Effector memory CD8-positive, alpha-beta T cell (primary cell): ENCODE results near the gene SPEF1.
"Not testable (repeated sequence)": the region's sequence is repeated elsewhere in the genome, so short reads cannot be mapped to it uniquely, and the experiment has no call there.

Source experiments
- ATAC-seq: fragments of 150-1000 bp; cut with Tn5 transposase; replicated peaks from 2 replicates; pipeline ENCODE4 v1.10.0; 2021; ENCODE audit warnings: mild to moderate bottlenecking, moderate library complexity
- DNase-seq, 3 experiments: peaks; one replicate each; pipeline ENCODE4 v3.0.0; 2021
- H3K27ac Mint-ChIP-seq, 2 donors: one replicate each; pipeline ENCODE4 v1.8.0; 2022; ENCODE audit warnings: mild to moderate bottlenecking in 2 of 2, mixed read lengths in 2 of 2, moderate library complexity in 2 of 2
- H3K27me3 Mint-ChIP-seq, 2 donors: one replicate each; pipeline ENCODE4 v1.8.0; 2022; ENCODE audit warnings: mixed read lengths in 2 of 2
- H3K36me3 Mint-ChIP-seq: one replicate; pipeline ENCODE4 v1.8.0; 2022; ENCODE audit warnings: mild to moderate bottlenecking, moderate library complexity, mixed read lengths; ENCODE audit not compliant: insufficient read depth
- H3K4me1 Mint-ChIP-seq, 2 donors: one replicate each; pipeline ENCODE4 v1.8.0; 2022; ENCODE audit warnings: low read depth in 2 of 2, mixed read lengths in 2 of 2
- H3K4me3 Mint-ChIP-seq, 2 donors: one replicate each; pipeline ENCODE4 v1.8.0; 2022; ENCODE audit warnings: mild to moderate bottlenecking in 2 of 2, mixed read lengths in 2 of 2, moderate library complexity in 2 of 2
- H3K9me3 Mint-ChIP-seq, 2 donors: one replicate each; pipeline ENCODE4 v1.8.0; 2022; ENCODE audit warnings: mixed read lengths in 2 of 2

The SPEF1 gene

DNA sequence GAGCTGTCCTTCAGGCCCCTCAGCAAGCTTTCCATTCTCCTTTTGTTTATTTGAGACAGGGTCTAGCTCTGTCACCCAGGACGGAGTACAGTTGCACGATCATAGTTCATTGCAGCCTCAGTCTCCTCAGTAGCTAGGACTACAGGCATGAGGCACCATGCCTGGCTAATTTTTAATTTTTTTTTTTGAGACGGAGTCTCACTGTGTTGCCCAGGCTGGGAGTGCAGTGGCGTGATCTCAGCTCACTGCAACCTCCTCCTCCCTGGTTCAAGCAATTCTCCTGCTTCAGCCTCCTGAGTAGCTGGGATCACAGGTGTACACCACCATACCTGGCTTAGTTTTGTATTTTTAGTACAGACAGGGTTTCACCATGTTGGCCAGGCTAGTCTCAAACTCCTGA is 8.0 kb upstream of the SPEF1 start:
- not testable (repeated sequence) for DNase-seq, H3K4me3 Mint-ChIP-seq, H3K27me3 Mint-ChIP-seq, ATAC-seq, H3K9me3 Mint-ChIP-seq
- H3K4me1 Mint-ChIP-seq, result peaks cover 21 to 26% of the 10 kb centered on the region in 2 donors
- peak overlapping the region in 1 of 2 donors; percentile 90 for H3K27ac Mint-ChIP-seq
- H3K36me3 Mint-ChIP-seq, result peaks cover 19% of the 10 kb centered on the region

DNA sequence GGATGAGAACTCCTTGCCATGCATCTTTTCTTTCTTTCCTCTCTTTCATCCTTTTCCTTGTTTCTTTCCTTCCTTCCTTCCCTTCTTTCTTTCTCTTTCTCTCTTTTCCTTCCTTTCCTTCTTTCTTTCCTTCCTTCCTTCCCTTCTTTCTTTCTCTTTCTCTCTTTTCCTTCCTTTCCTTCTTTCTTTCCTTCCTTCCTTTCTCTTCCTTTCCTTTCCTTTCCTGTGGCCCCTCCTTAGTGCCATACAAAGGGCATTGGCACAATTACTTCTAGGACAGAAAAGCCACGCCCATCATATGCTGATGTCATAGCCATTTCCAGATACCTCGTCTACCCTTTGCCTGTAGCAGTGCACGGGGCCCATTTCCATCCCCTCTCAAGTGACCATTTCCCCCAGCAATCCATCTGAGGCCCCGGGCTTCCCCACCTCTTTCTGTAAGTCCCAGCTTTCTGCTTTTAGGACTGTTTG is 7.5 kb upstream of the SPEF1 start:
- H3K4me3 Mint-ChIP-seq, result no peak overlapping the region
- H3K4me1 Mint-ChIP-seq, result peaks cover 24 to 28% of the 10 kb centered on the region in 2 donors
- ATAC-seq (no peak), DNase-seq (no peak)
- no peaks in the 10 kb centered on the region for H3K9me3 Mint-ChIP-seq
- peaks cover 19% of the 10 kb centered on the region for H3K36me3 Mint-ChIP-seq
- no peaks in the 10 kb centered on the region for H3K27me3 Mint-ChIP-seq
- H3K27ac Mint-ChIP-seq, result peak overlapping the region in 1 of 2 donors; percentile 90

DNA sequence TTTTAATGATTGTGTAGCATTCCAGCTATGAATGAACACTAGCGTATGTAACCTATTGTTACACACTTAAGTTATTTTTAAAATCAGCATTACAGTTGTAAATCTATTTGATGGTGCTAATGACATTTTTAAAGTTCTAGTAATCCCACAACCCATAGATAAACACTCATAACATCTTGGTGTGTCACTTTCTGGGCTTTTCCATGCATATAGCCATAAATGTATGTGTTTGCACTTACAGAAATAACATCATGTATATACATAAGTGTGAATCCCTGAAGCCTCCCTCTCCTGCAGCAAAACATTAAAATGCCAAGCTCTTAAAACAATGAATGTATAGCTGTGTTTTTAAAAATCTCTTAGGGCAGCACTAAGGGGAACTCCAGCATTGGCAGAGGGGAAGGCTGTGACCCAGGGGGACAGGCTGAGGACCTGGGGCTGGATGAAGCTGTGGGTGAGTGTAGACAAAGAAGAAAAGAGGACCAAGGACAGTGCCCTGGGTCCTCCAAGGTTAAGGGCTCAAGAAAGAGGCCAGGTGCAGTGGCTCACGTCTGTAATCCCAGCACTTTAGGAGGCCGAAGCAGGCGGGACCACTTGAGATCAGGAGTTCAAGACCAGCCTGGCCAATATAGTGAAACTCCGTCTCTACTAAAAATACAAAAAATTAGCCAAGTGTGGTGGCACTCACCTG is 6.2 kb upstream of the SPEF1 start:
- peaks cover 19% of the 10 kb centered on the region for H3K36me3 Mint-ChIP-seq
- H3K4me3 Mint-ChIP-seq, result peak overlapping the region; percentile 26 to 62
- no peak for ATAC-seq
- no peaks in the 10 kb centered on the region for H3K27me3 Mint-ChIP-seq
- H3K4me1 Mint-ChIP-seq, result peaks cover 27 to 32% of the 10 kb centered on the region in 2 donors
- no peaks in the 10 kb centered on the region for H3K9me3 Mint-ChIP-seq
- peak overlapping the region in 1 of 2 donors; percentile 23 for H3K27ac Mint-ChIP-seq
- DNase-seq, result no peak

DNA sequence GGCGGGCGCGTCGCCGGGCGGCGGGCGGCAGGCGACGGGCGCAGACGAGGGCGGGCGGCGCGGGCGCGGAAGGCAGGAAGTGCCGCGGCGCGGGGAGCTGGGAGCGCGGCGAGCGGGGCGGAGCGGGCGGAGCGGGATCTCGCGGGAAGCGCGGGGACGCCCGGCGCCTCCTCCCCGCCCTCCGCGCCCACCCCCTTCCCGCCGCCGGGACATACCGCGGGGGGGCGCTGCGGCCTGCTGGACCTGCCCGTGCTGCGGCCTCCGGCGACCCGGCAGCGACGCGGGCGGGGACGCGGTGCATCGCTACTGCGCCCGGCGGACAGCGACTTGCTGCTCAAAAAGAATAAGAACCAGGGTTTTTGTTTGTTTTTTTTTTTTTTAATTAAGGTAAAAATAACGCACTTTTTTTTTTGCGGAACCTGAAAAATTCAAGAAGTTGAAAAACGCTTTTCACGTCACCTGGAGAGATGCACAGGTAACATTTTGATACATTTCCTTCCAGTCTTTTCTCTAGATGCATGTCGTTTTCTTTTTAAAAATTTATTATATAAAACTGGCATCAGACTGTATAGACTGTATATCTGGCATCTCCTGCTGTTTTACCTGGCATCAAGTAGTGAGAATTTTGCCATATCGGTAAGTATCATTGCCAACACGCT is 5.5 kb upstream of the SPEF1 start, which contains the start of gene CENPB:
TSS of gene CENPB (minus strand) at position 76 of the 659 bp plus-strand sequence. CDS start 257 bp downstream, outside the sequence.
- H3K4me1 Mint-ChIP-seq, result peaks cover 29 to 35% of the 10 kb centered on the region in 2 donors
- peak within 1 kb of the TSS; percentile 70 to 80 for H3K4me3 Mint-ChIP-seq
- ATAC-seq (peak; percentile 91), DNase-seq (peak; percentile 88 to 93 (median 88))
- peak within 1 kb of the TSS in 1 of 2 donors; percentile 67 for H3K27ac Mint-ChIP-seq
- peaks cover 19% of the 10 kb centered on the region for H3K36me3 Mint-ChIP-seq
- no peaks in the 10 kb centered on the region for H3K27me3 Mint-ChIP-seq
- no peaks in the 10 kb centered on the region for H3K9me3 Mint-ChIP-seq

DNA sequence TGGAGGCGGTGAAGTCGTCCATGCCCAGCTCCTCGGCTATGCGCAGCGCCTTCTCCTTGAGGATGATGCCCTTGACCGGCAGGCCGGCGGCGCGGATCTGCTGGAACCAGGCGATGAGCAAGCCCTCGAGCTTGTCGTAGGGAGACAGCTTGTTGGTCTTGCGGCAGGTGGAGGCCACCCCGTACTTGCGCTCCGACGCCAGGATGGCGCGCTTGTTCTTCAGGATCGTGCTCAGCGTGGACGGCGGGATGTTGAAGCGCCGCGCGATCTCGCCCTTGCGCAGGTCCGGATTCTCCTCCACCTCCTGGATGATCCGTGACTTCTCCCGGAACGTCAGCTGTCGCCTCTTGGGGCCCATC is 4.9 kb upstream of the SPEF1 start:
- DNase-seq (peak in 1 of 3 experiments; percentile 32), ATAC-seq (peak; percentile 36)
- Mint-ChIP-seq H3K9me3 (no peaks in the 10 kb centered on the region), H3K27me3 (no peaks in the 10 kb centered on the region), H3K4me3 (peak overlapping the region; percentile 70 to 80), H3K27ac (peak overlapping the region in 1 of 2 donors; percentile 67), H3K4me1 (peaks cover 36 to 42% of the 10 kb centered on the region in 2 donors), H3K36me3 (peaks cover 19% of the 10 kb centered on the region)

DNA sequence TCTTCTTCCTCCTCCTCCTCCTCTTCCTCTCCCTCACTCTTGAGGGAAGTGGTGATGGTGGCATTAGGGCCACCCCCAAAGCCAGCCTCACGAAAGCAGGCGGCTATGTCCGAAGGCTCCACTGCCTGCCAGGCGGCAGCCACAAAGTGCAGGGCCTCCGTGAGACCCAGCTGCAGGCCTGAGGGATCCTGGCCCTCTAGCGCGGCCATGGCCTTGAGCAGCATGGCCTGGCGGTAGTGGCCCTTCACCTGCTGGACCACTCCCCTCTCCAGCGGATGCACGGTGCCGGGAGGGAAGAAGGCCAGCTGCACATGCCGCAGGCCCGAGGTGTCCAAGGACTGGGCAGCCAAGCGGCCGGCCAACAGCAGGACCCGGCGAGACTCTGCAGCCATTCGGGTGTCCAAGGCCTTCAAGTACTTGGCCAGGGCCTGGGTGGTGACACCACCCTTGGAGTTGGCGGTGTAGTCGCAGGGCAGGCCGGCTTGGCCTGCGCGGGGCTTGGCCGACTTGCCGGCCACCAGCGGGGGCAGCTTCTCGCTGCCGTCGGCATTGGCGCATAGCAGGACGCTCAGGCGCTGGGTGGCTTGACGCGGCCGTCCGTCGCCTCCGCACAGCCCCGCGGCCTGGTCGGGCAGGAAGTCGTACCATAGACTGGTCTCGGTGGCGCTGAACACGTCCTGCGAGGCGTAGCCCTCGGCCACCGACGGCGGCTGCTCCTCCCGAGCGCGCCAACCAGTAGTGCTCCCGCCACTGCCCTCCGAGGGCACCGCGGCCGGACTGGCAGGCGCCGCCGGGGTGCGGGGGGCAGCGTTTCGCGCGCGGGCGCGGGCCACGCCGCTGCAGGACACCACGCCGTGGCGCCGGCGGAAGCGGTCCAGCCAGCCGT is 4.2 kb upstream of the SPEF1 start:
- Mint-ChIP-seq H3K4me3 (peak overlapping the region; percentile 73 to 80), H3K36me3 (peaks cover 19% of the 10 kb centered on the region), H3K27ac (peak overlapping the region in 1 of 2 donors; percentile 67), H3K27me3 (no peaks in the 10 kb centered on the region), H3K4me1 (peaks cover 42 to 49% of the 10 kb centered on the region in 2 donors), H3K9me3 (no peaks in the 10 kb centered on the region)
- no peak for DNase-seq
- ATAC-seq, result no peak

DNA sequence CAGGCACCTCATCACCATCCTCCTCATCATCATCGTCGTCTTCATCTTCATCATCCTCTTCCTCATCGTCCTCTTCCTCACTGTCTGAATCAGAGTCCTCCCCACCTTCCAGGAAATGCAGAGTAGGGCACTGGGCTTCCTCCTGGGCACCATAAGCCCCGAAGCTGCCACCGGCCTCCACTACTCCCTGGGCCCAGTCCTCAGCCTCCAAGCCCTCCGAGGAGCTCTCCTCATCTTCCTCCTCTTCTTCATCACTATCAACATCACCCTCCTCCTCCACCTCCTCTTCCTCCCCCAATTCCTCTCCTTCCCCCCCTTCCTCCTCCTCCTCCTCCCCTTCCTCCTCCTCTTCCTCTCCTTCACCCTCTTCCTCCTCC is 3.6 kb upstream of the SPEF1 start:
- peak overlapping the region; percentile 21 to 86 for H3K27ac Mint-ChIP-seq
- no peaks in the 10 kb centered on the region for H3K27me3 Mint-ChIP-seq
- H3K9me3 Mint-ChIP-seq, result no peaks in the 10 kb centered on the region
- ATAC-seq (no peak), DNase-seq (no peak)
- peaks cover 44 to 51% of the 10 kb centered on the region in 2 donors for H3K4me1 Mint-ChIP-seq
- H3K36me3 Mint-ChIP-seq, result peaks cover 18% of the 10 kb centered on the region
- peak overlapping the region; percentile 49 to 73 for H3K4me3 Mint-ChIP-seq

DNA sequence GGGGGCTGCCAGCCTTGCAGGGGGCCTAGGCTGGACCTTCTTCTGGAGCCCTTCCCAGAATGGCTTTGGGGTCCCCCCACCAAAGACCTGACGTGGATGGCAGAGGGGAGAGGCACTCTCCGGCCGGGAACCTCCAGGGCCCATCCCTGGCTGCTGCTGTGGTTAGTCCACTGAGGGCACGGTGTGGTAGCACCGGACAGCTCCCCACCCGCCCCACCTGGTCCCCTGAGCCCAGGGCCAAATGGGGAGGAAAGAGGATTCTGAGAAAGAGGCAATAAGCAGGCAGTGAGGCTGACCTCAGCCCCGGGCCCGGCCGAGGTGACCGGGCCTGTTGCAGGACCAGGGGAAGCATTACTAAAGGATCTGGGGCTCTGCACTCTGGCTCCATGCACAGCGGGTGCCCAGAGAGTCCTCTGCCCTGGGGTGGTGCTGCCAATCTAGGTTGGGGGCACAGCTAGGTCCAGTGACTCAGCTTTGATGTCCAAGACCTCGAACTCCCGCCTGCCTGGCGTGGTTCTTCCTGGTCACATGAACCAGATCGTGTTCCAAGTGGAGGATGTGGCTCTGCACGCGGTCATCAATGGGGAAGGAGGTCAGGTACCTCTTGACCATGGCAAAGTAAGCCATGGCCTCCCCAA is 3.1 kb upstream of the SPEF1 start:
- H3K4me3 Mint-ChIP-seq, result peak overlapping the region; percentile 49 to 73
- H3K27ac Mint-ChIP-seq, result peak overlapping the region; percentile 21 to 86
- H3K36me3 Mint-ChIP-seq, result peaks cover 14% of the 10 kb centered on the region
- no peaks in the 10 kb centered on the region for H3K27me3 Mint-ChIP-seq
- no peak for ATAC-seq
- H3K4me1 Mint-ChIP-seq, result peaks cover 44 to 55% of the 10 kb centered on the region in 2 donors
- H3K9me3 Mint-ChIP-seq, result no peaks in the 10 kb centered on the region
- DNase-seq, result no peak

DNA sequence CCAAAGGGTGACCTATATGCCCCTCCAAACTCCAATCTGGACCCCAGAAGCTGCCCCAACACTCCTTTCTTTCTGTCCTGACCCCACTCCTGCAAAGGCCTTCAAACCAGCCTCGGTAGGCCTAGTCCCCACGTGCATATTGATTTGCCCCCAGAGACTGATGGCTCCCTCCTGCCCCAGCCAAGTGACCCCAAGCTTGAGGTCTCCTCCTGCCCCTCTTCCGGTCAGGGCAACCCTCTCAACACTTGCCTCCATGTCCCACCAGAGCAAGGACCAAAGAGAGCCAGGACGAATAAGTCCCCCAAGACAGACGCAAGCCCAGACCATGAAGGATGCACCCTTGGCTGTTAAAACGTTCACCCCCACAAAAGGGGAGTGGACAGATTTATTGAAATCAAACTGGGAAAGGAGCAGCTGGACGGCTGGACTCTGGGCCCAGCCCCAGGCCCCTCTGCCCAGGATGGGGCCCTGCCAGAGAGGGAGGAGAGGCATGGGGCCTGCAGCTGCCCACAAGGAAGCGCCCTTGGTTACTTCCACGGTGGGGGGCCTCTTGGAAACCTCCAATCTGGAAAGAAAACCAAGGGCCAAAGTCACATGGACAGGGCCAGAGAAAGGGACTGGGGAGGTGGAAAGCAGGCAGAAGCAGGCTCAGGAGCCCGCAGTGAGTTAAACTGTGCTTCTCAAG is 2.4 kb upstream of the SPEF1 start:
- no peak for ATAC-seq
- no peak for DNase-seq
- Mint-ChIP-seq H3K4me3 (no peak overlapping the region), H3K36me3 (peaks cover 14% of the 10 kb centered on the region), H3K27me3 (no peaks in the 10 kb centered on the region), H3K4me1 (peaks cover 39 to 50% of the 10 kb centered on the region in 2 donors), H3K27ac (no peak overlapping the region), H3K9me3 (no peaks in the 10 kb centered on the region)

DNA sequence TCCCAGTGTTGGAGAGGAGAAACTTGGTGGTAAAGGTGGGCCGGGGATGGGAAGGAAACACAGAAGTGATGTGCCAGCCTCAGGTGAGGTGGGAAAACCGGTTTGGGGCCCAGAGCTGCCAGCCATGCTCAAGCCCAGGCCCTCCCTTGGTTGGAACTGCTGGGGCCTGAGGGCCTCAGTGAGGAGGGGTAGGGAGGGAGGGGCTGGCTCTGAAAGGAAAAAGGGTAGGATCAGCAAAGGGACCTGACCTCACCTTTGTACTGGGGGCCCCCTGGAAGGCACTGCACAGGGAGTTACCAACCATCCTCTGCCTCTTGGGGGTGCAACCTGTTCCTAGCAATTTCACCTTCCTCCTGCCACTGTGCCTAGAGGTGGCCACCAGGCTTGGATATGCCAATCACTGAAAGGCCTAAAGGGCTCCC is 1.8 kb upstream of the SPEF1 start:
- Mint-ChIP-seq H3K27ac (no peak overlapping the region), H3K36me3 (peaks cover 14% of the 10 kb centered on the region), H3K4me3 (no peak overlapping the region), H3K27me3 (no peaks in the 10 kb centered on the region), H3K9me3 (no peaks in the 10 kb centered on the region), H3K4me1 (peaks cover 41 to 52% of the 10 kb centered on the region in 2 donors)
- ATAC-seq (no peak), DNase-seq (no peak)

DNA sequence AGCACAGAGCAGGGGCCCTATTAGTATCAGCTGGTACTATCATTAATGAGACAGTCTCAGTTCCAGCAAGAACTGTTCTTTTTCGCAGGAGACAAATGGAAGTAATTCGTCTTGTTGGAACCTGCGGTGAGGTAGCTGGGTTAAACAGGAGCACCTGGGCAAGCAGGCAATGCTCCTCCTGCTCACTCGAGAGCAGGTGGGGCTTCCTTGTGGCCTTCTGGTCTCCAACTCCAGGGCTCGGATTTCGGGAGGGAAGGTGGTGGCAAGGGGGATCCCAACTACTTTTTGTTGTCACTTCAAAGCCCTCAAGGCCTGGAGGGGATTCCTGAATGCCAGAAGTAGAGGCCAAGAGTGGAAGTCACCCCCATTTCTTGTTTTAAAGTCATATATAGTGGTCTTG is 1.3 kb upstream of the SPEF1 start:
- H3K4me1 Mint-ChIP-seq, result peaks cover 39 to 49% of the 10 kb centered on the region in 2 donors
- DNase-seq (no peak), ATAC-seq (no peak)
- H3K9me3 Mint-ChIP-seq, result no peaks in the 10 kb centered on the region
- H3K27ac Mint-ChIP-seq, result peak overlapping the region; percentile 72 to 87
- no peaks in the 10 kb centered on the region for H3K27me3 Mint-ChIP-seq
- no peak overlapping the region for H3K4me3 Mint-ChIP-seq
- H3K36me3 Mint-ChIP-seq, result peaks cover 14% of the 10 kb centered on the region

DNA sequence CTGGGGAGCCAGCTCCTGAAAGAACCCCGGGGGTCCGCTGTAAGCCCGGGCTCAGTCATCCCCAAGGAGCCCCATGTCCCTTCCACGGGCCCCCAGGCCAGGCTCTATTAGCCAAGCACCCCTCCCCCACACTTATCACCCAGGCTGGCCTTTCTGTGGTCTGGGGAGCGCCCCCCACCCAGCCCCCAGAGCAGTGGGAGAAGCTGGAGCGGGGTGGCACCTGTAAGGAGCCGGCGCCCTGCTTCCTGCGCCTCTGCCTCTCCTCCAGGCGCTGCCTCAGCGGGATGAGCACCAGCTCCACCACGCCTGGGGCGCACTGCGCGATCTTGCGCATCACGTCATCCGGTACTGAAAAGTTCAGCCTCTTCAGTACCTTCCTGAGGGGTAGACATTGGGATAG is 2.3 kb downstream of the SPEF1 start:
- Mint-ChIP-seq H3K27me3 (no peaks in the 10 kb centered on the region), H3K9me3 (no peaks in the 10 kb centered on the region), H3K36me3 (no peaks in the 10 kb centered on the region), H3K4me1 (peaks cover 36 to 43% of the 10 kb centered on the region in 2 donors), H3K4me3 (peak overlapping the region; percentile 83 to 86), H3K27ac (no peak overlapping the region)
- no peak for ATAC-seq
- DNase-seq, result no peak
